A673 (cell line): ENCODE results near the gene COQ10A. TPM values are rescaled to one million over a fixed set of nuclear protein-coding genes. Genes with fewer than 3 reads are reported as not detected.

ENCODE experiments used
- BruUV-seq: library from RNA; stranded (reverse); fragments of 400-500 nt; replicated peaks from 2 replicates; lab custom pipeline; 2021; lab: Mats Ljungman, UMichigan
- CTCF ChIA-PET: fragments of 300-600 bp; sonication (Branson Sonifier 250); formaldehyde crosslinking; loops from one replicate; lab custom pipeline; 2022; ENCODE audit warnings: antibody characterized with exemption; lab: Charles Lee
- POLR2A ChIA-PET: fragments of 300-600 bp; sonication (Branson Sonifier 250); formaldehyde crosslinking; loops from one replicate; lab custom pipeline; 2022; ENCODE audit warnings: antibody characterized with exemption; ENCODE audit not compliant: low non-redundant PET; lab: Charles Lee
- DNase-seq: peaks from one replicate; pipeline ENCODE4 v3.0.0-alpha.2; 2015; ENCODE audit warnings: low spot score
- H3K27ac ChIP-seq: fragments of 200-600 bp; sonication (generic); 2 replicates; pipeline ENCODE4 v1.5.1; 2016; ENCODE audit warnings: mixed run types, low read depth, mild to moderate bottlenecking, mixed read lengths, antibody characterized with exemption, low read length; ENCODE audit not compliant: poor library complexity, severe bottlenecking
- H3K27me3 ChIP-seq: fragments of 200-600 bp; sonication (generic); replicated peaks from 2 replicates; pipeline ENCODE4 v1.6.1; 2017; ENCODE audit warnings: mixed run types, low read depth, mild to moderate bottlenecking, mixed read lengths, antibody characterized with exemption, low read length; ENCODE audit not compliant: insufficient read depth, poor library complexity
- H3K36me3 ChIP-seq: fragments of 200-600 bp; sonication (generic); 2 replicates; pipeline ENCODE4 v1.6.1; 2016; ENCODE audit warnings: mixed run types, mild to moderate bottlenecking, mixed read lengths, antibody characterized with exemption, low read length; ENCODE audit not compliant: insufficient read depth, poor library complexity, severe bottlenecking
- H3K4me1 ChIP-seq: fragments of 200-600 bp; sonication (generic); 2 replicates; pipeline ENCODE4 v1.6.1; 2017; ENCODE audit warnings: mixed run types, mild to moderate bottlenecking, mixed read lengths, antibody characterized with exemption, low read length; ENCODE audit not compliant: insufficient read depth, poor library complexity, severe bottlenecking
- H3K4me3 ChIP-seq: fragments of 200-600 bp; sonication (generic); 2 replicates; pipeline ENCODE4 v1.5.1; 2016; ENCODE audit warnings: low read depth, mixed run types, mild to moderate bottlenecking, mixed read lengths, low read length; ENCODE audit not compliant: poor library complexity, severe bottlenecking
- H3K9me3 ChIP-seq: fragments of 200-600 bp; sonication (generic); 2 replicates; pipeline ENCODE4 v1.6.1; 2016; ENCODE audit warnings: mixed run types, low read depth, mild to moderate bottlenecking, mixed read lengths, antibody characterized with exemption, low read length; ENCODE audit not compliant: poor library complexity, severe bottlenecking
- EZH2 ChIP-seq: fragments of 200-600 bp; sonication (generic); IDR thresholded peaks from 2 replicates; pipeline ENCODE4 v1.6.1; 2017; ENCODE audit warnings: borderline replicate concordance, low read depth, mild to moderate bottlenecking, mixed read lengths, antibody characterized with exemption, low read length; ENCODE audit not compliant: poor library complexity, severe bottlenecking
- intact Hi-C: fragments of 100-400 bp; cut with micrococcal nuclease; formaldehyde crosslinking; loops from one replicate; pipeline ENCODE4 v1.10.0; 2022; ENCODE audit not compliant: unreplicated experiment
- total RNA-seq: library from RNA; stranded (reverse); gene quantifications from 2 replicates; pipeline ENCODE4 v1.2.3, GENCODE V29; 2021
- TF ChIP-seq, protein P1 (sequence below): fragments of 300-800, 200-600 bp; sonication (generic); conservative IDR thresholded peaks from 2 replicates; pipeline ENCODE4 v1.5.1; 2017; ENCODE audit warnings: low read depth, mild to moderate bottlenecking, antibody characterized with exemption, low read length, moderate library complexity, mixed read lengths

COQ10A gene
- total RNA-seq, 1 experiment from 2014 or later, result 13.6 TPM

GRCh38 chr12:56274299-56274698 is 7.6 kb downstream of the COQ10A start:
- CTCF ChIA-PET, result no interaction called here
- no peak for TF ChIP-seq EZH2
- TF ChIP-seq, protein P1, sequence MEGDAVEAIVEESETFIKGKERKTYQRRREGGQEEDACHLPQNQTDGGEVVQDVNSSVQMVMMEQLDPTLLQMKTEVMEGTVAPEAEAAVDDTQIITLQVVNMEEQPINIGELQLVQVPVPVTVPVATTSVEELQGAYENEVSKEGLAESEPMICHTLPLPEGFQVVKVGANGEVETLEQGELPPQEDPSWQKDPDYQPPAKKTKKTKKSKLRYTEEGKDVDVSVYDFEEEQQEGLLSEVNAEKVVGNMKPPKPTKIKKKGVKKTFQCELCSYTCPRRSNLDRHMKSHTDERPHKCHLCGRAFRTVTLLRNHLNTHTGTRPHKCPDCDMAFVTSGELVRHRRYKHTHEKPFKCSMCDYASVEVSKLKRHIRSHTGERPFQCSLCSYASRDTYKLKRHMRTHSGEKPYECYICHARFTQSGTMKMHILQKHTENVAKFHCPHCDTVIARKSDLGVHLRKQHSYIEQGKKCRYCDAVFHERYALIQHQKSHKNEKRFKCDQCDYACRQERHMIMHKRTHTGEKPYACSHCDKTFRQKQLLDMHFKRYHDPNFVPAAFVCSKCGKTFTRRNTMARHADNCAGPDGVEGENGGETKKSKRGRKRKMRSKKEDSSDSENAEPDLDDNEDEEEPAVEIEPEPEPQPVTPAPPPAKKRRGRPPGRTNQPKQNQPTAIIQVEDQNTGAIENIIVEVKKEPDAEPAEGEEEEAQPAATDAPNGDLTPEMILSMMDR, result no peak
- Histone ChIP-seq H3K36me3 (peaks cover 78% of the 10 kb centered on the region), H3K27ac (no peak overlapping the region), H3K27me3 (no peaks in the 10 kb centered on the region), H3K9me3 (no peaks in the 10 kb centered on the region), H3K4me3 (no peak overlapping the region), H3K4me1 (no peaks in the 10 kb centered on the region)
- POLR2A ChIA-PET, result no interaction called here
- intact Hi-C loops, result no loop called here
- BruUV-seq, result no TSS peak
- DNase-seq, result no peak

- CTCF ChIA-PET, result no interaction called here
- Histone ChIP-seq H3K9me3 (no peaks in the 10 kb centered on the region), H3K4me3 (no peak overlapping the region), H3K27me3 (no peaks in the 10 kb centered on the region), H3K36me3 (peaks cover 91% of the 10 kb centered on the region), H3K4me1 (no peaks in the 10 kb centered on the region), H3K27ac (no peak overlapping the region)
- BruUV-seq, result no TSS peak
- POLR2A ChIA-PET, result no interaction called here
- TF ChIP-seq, protein P1, result no peak
- TF ChIP-seq EZH2, result no peak
- DNase-seq, result no peak
- intact Hi-C loops, result no loop called here
Observed at GRCh38 chr12:56278905-56279304, 12.2 kb downstream of the COQ10A start.

DNA sequence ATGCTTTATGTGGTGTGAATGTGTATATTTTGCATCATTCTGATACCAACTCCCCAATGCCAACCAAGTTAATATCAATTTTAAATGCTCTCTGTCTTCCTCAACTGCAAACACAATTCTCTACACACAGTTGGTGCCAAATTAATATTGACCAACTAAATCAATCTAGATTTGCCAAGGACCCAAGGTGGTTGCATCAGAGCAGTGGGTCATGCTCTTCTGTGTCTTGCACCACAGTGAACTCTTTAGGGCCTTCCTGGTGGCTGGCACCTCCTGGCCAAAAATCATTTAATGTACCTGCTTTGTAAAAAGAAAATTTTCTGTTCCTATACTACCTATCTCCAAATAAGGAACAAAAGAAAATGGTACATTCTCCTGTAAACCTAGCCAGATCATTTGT is 14.1 kb downstream of the COQ10A start:
- POLR2A ChIA-PET, result no interaction called here
- no peak overlapping the region for H3K27ac ChIP-seq
- no peaks in the 10 kb centered on the region for H3K27me3 ChIP-seq
- intact Hi-C loops, result no loop called here
- BruUV-seq, result no TSS peak
- CTCF ChIA-PET, result no interaction called here
- no peaks in the 10 kb centered on the region for H3K4me1 ChIP-seq
- no peak for TF ChIP-seq EZH2
- TF ChIP-seq, protein P1, result no peak
- DNase-seq, result no peak
- peaks cover 81% of the 10 kb centered on the region for H3K36me3 ChIP-seq
- no peaks in the 10 kb centered on the region for H3K9me3 ChIP-seq
- H3K4me3 ChIP-seq, result no peak overlapping the region
